ENCODE measurements around the gene DIP2B.
"Not testable (repeated sequence)": the region's sequence is repeated elsewhere in the genome, so short reads cannot be mapped to it uniquely, and the experiment has no call there.

DIP2B gene

GRCh38 chr12:50681064-50681463, 176.3 kb downstream of the DIP2B start:
- DNase-seq = not testable (repeated sequence)

DNA sequence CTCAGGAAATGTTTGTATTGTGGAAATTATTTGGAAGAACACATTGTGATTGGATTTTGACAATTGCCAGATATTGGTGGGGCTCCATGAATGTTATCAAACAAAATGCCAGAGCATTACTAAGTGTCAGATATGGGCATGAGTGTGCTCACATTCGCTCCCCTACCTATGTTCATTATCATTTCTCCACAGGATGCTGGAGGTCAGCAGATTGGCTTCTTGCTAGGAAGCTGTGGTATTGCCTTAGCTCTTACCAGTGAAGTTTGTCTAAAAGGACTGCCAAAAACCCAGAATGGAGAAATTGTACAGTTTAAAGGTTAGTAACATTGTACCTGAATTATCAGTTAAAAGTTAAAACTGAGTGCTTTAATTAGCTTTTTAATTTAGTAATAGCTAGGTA, 180.9 kb downstream of the DIP2B start:
- DNase-seq = peak in 1 of 14 donors; percentile 59

DNA sequence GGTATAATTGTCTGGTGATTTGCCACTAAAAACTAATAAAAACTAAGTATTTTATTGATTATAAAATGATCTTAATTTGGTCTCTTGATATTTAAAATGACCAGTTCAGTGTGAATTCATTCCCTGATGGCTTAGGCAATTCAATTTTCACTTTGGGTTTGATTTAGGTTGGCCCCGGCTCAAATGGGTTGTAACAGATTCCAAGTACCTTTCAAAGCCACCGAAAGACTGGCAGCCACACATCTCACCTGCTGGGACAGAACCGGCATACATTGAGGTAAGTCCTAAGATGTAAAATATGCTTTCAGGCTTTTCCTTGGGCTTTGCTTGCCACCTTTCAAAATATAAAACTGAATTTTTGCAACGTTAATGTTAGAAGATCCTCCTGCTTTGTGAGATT, 181.6 kb downstream of the DIP2B start:
- peak in 1 of 14 donors; percentile 90 for DNase-seq

GRCh38 chr12:50686976-50687375, 182.2 kb downstream of the DIP2B start:
- DNase-seq = no peak

DNA sequence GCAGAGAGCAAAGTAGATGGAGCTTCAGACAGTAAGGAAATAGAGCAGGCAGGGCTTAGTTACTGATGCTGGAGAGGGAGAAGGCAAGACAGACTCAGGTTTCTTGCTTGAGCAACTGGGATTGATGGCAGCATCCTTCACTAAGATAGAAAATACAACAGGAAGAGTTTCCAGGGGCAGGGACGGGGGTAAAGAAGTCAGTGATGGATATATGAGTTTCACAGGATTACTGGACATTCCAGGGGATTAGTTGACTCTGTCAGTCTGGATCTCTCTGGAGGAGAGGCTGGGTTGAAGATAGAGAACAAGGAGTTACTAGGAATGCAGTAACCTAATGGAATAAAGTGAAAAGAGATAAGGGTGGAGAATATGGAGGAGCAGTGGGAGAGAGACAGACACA, 184.7 kb downstream of the DIP2B start:
- no peak for DNase-seq

GRCh38 chr12:50690925-50691324, 186.1 kb downstream of the DIP2B start:
- DNase-seq = peak in 10 of 14 donors; percentile 9 to 67 (median 38)

DNA sequence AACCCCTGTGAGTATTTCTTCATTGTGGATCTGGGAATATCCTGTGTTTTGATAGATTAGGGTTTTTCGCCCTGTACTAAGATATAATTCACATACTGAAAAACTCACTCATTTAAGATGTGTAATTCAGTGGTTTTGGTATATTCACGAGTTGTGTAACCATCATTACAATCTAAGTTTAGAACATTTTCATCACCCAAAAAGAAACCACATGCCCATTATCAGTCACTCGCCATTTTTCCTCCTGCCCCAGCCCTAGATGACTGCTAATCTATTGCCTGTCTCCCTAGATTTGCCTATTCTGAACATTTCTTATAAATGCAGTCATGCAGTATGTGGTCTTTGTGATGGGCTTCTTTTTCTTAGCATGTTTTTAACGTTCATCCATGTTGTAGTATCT, 191.2 kb downstream of the DIP2B start:
- DNase-seq = no peak

DNA sequence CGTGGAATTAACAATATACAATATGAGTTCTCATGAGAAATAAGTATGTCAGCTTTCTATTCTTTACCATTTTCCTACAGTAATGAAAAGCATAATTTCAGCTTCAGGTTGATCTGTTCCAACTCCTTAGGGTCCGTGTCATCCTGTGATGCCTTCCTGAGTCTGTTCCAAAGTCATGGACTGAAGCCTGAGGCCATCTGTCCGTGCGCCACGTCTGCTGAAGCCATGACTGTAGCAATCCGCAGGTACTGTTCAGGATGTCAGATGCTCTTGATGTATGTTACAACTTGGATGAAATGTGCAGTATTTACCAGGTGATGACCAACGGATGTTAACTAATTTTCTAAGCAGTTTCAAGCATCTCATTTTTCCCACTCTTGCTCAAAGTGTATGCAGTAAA, 192.1 kb downstream of the DIP2B start:
- peak in 1 of 14 donors; percentile 77 for DNase-seq

DNA sequence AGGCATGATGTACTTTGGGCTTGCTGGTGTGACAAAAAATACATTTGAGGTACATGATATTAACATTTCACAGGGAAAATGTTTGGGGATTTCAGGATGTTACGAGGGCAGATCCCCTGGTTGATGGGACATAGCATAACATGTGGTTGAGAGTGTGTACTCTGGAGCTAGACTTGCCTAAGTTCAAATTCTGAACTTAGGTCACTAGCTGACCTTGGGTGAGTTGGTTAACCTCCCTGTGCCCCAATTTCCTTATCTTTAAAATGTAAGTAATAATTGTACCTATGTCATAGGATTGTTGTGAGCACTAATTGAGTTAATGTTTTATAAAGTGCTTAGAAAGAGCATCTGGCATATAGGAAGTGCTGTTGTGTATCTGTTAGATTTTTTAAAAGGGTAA, 194.4 kb downstream of the DIP2B start:
- no peak for DNase-seq

GRCh38 chr12:50699940-50700339, 195.2 kb downstream of the DIP2B start:
- DNase-seq = peak in 1 of 14 donors; percentile 29

DNA sequence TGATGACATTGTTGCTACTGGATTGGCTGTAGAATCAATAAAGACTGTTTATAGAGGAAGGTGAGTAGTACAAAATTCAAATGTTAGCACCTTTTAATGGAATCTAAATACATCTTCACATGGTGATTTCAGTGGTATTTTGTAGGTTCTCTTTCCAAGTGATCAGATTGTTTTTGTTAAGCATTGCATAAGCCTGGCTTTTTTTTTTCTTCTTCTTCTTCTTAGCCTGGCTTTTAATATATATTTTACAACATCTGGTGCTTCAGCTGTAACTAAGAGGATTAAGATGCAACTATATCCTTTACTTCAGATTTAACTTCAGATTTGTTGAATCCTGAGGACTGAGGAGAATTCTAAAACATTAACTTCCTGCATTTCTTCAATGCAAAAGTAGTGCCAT, 201.8 kb downstream of the DIP2B start:
- no peak for DNase-seq

- no peak for DNase-seq
Observed at GRCh38 chr12:50707396-50707795, 202.6 kb downstream of the DIP2B start.

- no peak for DNase-seq
Observed at GRCh38 chr12:50708631-50709030, 203.8 kb downstream of the DIP2B start.

DNA sequence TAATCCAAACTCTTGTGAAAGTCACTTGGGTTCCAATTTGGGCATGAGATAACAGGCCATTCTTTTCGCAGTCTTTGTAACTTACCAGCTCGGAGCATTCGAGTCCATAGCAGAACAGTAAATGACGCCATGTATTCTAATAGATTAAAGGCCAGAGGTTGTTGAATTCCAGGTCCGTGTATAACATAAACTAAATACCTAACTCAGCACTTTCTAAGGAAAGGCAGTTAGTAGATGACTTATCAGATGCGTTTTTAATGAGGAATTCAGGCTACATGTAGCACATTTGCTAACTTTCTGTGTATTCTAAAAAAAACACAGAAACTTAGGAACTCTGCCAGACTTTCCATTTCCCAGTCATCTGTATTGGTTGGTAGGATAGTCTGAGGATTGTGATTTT, 206.3 kb downstream of the DIP2B start:
- DNase-seq = no peak

GRCh38 chr12:50715174-50715573, 210.4 kb downstream of the DIP2B start:
- peak in 3 of 14 donors; percentile 20 to 96 (median 22) for DNase-seq

GRCh38 chr12:50718760-50719159, 214.0 kb downstream of the DIP2B start:
- no peak for DNase-seq

DNA sequence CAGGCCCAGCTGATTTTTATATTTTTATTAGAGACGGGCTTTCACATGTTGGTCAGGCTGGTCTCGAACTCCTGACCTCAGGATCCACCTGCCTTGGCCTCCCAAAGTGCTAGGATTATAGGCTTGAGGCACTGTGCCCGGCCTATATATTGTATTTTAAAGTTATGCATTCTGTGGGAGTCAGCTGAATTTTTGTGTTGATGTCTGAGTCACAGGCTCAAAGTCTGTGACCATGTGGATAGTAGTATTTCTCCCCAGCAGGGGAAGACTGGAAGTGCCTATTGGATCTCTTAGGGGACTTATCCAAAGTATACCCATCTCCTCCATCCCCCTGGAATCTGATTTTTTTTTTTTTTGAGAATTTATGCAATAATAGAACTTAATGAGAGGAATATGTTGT, 215.3 kb downstream of the DIP2B start:
- no peak for DNase-seq

DNA sequence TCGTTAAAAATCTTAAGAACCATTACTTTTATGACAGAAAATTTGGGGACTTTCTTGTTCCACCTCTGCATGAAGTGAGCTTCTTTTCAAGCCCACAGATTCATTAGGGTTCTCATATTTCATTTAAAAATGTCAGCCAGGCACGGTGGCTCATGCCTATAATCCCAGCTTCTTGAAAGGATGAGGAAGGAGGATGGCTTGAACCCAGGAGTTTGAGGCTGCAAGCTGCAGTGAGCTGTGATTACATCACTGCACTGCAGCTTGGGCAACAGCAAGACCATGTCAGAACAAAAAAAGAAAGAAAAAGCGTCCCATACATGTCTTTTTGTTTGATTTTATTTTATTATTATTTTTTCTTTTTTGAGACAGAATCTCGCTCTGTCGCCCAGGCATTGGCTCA, 215.7 kb downstream of the DIP2B start:
- DNase-seq = no peak

DNA sequence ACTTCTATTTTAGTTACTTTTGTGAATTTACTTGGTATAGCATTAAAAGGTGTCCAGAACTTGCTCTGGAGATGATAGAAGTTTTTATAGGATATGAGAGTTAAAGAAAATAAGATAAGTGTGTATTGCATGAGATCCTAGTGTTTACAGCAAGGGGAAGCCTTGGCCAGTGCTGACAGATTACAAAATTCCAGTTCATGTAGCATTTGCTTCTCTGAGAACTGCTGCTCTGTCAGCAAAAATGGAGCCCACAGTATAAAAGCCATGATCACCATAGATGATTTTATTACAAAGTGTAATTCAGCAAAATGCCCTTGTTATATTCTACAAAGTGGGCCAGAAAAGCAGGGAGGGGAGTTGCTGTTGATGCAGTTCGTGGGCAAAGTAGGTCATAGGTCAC, 219.1 kb downstream of the DIP2B start:
- DNase-seq = no peak

DNA sequence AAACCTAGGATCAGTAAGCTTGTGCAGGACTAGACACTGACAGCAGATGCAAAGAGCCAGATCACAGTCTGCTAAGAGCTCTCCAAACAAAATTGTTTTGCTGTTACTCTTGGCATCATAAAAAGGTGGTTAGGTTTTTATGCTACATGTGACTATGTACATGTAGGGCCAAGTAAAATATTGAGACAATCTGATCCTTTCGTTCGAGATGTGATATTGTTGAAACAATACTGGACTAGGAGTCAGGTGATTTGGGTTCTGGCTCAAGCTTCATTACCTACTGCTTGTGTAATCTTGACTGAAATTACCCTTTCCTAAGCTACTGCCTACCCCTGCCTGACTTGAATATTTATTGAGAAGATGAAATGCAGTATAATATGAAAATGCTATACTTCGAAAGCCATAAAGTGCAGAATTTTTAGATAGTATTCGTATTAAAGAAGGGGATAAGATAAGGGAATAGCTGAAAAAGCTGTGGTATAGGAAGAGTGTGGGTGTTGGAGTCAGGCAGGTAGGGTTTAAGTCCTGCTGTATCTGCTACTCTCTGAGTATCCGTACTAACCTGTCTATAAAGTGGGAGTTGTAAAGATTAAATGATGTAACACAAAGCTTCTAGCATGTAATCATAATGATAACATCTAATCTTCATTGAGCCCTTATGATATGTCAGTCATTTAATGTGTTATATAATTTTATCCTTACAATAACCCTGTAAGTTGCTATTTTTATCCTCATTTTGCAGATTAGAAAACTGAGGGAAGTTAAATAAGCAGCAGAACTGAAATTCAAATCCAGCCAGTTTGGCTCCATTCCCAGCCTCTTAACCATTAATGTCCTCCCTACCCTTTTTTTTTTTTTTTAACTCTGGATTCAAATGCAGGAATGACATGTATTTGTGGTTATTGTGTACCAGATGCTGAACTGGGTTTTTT, 220.5 kb downstream of the DIP2B start:
- peak in 1 of 14 donors; percentile 58 for DNase-seq

- DNase-seq = no peak
Observed at GRCh38 chr12:50727466-50727865, 222.7 kb downstream of the DIP2B start.

GRCh38 chr12:50728417-50728816, 223.6 kb downstream of the DIP2B start:
- peak in 2 of 14 donors; percentile 40 to 95 for DNase-seq

- DNase-seq = peak in 3 of 14 donors; percentile 8 to 96 (median 8)
Observed at GRCh38 chr12:50728841-50729240, 224.1 kb downstream of the DIP2B start.

- no peak for DNase-seq
Observed at GRCh38 chr12:50732591-50732990, 227.8 kb downstream of the DIP2B start.

All from C1 segment of cervical spinal cord (tissue), 14 donors.